Muscle of leg (tissue), 11 donors: ENCODE results near the gene ALX4. TPM values are rescaled to one million over a fixed set of nuclear protein-coding genes. Genes with fewer than 3 reads are reported as not detected.

Source experiments
- DNase-seq: peaks from one replicate; pipeline ENCODE4 v3.0.0; 2013
- H3K27ac ChIP-seq: one replicate; pipeline ENCODE4 v1.5.1; 2013; ENCODE audit warnings: mild to moderate bottlenecking, low read length, control low read depth
- H3K27me3 ChIP-seq: one replicate; pipeline ENCODE4 v1.6.1; 2013; ENCODE audit warnings: low read length; ENCODE audit not compliant: control insufficient read depth, insufficient read depth
- H3K36me3 ChIP-seq: one replicate; pipeline ENCODE4 v1.6.1; 2013; ENCODE audit warnings: low read length; ENCODE audit not compliant: control insufficient read depth, insufficient read depth
- H3K4me1 ChIP-seq: one replicate; pipeline ENCODE4 v1.6.1; 2013; ENCODE audit warnings: low read length; ENCODE audit not compliant: control insufficient read depth, insufficient read depth
- H3K4me3 ChIP-seq: one replicate; pipeline ENCODE4 v1.5.1; 2013; ENCODE audit warnings: low read length, control low read depth
- H3K9me3 ChIP-seq: replicated peaks from 2 replicates; pipeline ENCODE4 v1.6.1; 2013; ENCODE audit warnings: low read depth, low read length; ENCODE audit not compliant: control insufficient read depth
- WGBS: methylation state at CpG from one replicate; pipeline ENCODE4 v1.1.5; 2013; ENCODE audit warnings: missing lambda C conversion rate; ENCODE audit not compliant: insufficient coverage; 5-methylcytosine and 5-hydroxymethylcytosine counted together
- polyA plus RNA-seq, 8 donors: library from polyadenylated mRNA; unstranded; fragments of 120-200 nt; gene quantifications; one replicate each; pipeline versions ENCODE4 v1.2.1 to v1.2.3, GENCODE V29; 2013; ENCODE audit warnings: inconsistent platforms in 1 of 8, low replicate concordance in 1 of 8; ENCODE audit not compliant: insufficient read length in 8 of 8, insufficient read depth in 1 of 8
- total RNA-seq: library from RNA; stranded (reverse); fragments of 120-200 nt; gene quantifications from one replicate; pipeline ENCODE4 v1.2.4, GENCODE V29; 2013

The ALX4 gene
- total and polyA plus RNA-seq, 9 donors = 0.96 to 6.7 (median 3.7) TPM

DNA sequence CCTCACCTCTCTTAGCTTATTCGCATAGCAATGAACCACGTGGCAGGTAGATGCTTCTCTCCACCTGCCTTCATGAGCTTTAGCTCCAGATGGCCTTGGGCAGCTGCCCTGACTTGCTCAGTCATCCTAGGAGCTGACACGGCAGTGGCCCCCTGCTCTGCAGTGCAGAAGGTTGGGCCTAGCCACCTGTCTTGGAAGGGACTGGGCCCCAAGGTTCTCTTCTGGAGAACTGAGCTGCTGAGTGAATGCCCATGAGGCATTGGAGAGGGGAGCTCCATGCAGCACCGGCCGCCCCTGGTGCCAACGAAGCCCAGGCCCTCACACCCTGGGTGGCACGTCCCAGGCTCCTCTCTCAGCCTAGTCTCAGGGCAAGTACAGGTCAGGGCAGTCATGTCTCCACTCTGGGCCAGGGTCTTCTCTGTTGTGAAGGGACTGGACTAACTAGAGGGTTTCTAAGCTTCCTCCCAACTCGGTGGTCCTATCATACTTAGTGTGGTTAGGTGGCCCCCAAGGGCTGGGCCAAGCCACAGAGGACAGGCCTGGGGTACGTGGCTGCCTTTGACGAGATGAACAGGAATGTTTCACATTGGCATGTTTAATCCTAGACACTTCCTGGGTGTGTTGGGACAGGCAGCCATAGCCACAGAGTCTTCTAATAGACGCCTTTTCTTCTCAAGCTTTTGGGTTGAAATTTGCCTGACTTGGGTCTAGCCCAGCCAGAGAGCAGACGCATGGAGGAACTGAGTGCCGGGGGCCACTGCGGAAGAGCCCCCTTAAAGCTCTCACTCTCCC lies 47.9 kb downstream of the ALX4 start:
- WGBS = 90% methylated on average over 12 of the region's 14 CpGs
- DNase-seq = no peak
- Histone ChIP-seq H3K4me1 (peaks cover 31% of the 10 kb centered on the region), H3K36me3 (peaks cover 2% of the 10 kb centered on the region), H3K27ac (no peak overlapping the region), H3K27me3 (no peaks in the 10 kb centered on the region), H3K4me3 (no peak overlapping the region), H3K9me3 (no peaks in the 10 kb centered on the region)

DNA sequence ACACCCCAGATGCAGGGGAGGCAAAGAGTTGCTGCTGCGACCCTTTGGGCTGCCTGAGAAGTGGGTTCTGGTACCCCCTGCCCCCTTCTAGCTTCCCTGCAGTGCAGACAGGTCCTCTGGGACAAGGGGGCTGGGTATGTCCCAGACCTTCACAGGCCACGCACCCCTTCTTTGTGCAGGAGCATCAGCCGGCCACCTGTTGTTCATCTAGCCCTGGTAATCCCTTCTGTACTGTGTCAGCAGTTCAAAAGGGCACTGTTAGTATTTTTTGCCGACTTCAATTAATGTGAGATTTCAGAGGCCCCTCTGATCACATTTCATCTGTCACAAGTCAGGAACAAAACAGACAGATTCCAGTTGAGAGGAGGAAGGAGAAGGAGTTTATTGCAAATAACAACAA lies 49.9 kb downstream of the ALX4 start:
- H3K4me3 ChIP-seq = no peak overlapping the region
- 33% methylated on average over 1 of the region's 4 CpGs for WGBS

DNA sequence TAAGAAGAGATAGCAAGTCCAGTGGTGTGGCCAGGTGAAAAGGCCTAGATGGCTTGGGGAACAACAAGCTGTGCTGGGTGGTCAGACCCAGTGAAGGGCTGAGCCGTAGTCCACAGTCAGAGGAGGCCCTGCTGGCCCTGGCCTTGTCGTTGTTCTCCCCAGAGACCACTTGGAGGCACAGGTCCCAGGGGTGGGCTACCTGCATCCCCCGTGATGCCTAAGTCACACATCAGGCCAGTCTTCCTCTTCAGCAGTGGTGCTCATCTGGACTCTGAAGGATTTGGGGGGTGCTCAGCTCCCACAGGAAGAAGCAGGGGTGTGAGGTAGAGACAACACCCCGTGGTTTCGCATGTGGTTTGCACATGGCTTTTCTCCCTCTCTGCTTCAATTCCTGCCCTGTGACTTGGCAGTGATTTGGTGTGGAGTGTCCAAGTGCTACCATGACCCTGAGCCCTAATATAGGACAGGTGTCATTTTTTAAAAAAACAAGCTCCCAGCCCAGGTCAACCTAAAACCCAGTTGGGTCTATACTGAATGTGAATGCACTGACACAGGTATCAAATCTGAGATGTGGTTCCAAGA lies 51.0 kb downstream of the ALX4 start:
- H3K36me3 ChIP-seq = peaks cover 2% of the 10 kb centered on the region
- no peak overlapping the region for H3K4me3 ChIP-seq
- DNase-seq = no peak
- peaks cover 32% of the 10 kb centered on the region for H3K4me1 ChIP-seq
- 70% methylated on average over 3 of the region's 5 CpGs for WGBS
- H3K9me3 ChIP-seq = no peaks in the 10 kb centered on the region
- no peaks in the 10 kb centered on the region for H3K27me3 ChIP-seq
- H3K27ac ChIP-seq = no peak overlapping the region

More for the DNA sequence above, 49.9 kb downstream of the ALX4 start:
- peak; percentile 50 for DNase-seq
- H3K36me3 ChIP-seq = peaks cover 2% of the 10 kb centered on the region
- no peaks in the 10 kb centered on the region for H3K27me3 ChIP-seq
- peaks cover 32% of the 10 kb centered on the region for H3K4me1 ChIP-seq
- no peaks in the 10 kb centered on the region for H3K9me3 ChIP-seq
- H3K27ac ChIP-seq = peak overlapping the region; percentile 67

DNA sequence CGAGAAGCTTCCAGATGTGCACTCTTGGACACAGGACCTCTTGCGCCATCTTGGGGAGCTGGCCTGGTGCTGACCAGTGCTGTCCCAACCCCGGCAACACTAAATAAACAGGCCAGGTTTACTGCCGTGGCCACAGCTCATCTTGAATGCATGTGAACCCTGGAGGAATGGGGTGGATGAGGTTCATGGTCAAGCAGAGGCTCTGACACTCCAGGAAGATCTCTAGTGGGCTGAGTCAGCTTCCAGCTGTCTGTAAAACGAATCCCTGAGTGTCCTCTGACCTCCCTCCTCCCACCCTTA lies 51.8 kb downstream of the ALX4 start:
- Histone ChIP-seq H3K4me1 (peaks cover 32% of the 10 kb centered on the region), H3K27ac (no peak overlapping the region), H3K27me3 (no peaks in the 10 kb centered on the region), H3K36me3 (peaks cover 2% of the 10 kb centered on the region), H3K4me3 (no peak overlapping the region), H3K9me3 (peaks cover 1% of the 10 kb centered on the region)
- DNase-seq = no peak
- WGBS = 100% methylated on average over 1 of the region's 5 CpGs

DNA sequence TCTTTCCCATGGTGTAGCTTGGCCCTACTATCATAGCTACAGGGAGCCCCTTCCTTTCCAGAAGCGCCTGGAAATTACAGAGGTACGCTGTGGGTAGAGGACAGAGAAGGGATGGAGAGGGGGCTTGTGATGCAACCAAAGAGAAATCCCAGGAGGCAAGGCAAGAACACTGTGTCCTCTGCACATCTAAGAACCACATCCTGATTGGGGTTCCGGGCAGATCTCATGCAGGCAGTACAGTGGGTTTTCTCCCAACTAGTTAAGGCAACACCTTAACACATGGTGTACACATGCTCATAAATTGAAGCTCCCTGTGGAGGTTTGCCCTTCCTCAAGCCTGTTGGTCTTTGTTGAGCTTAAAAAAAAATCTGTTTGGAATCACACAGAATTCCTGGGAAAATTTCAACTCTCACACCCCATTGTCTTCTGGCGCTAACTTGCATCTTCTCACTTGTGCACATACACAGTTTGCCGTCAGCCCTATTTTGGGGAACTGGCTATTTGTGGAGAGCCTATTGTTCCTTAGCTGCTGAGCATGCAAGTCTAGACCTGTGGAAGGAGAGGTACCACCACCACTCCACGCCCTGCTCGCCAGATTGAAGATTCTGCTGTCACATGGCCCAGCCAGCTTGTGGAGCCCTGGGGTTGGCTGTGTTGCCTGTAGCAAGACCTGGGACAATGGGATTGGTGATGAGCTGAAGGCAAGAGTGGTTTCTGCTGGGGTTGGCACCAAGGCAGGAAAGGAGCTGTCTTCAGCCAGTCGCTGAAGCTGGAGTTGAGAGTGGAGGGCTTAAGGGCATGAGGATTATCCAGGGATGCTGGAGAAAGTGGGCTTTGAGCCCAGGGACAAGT lies 52.4 kb downstream of the ALX4 start:
- no peak for DNase-seq
- WGBS = 97% methylated on average over 3 of the region's 8 CpGs
- no peak overlapping the region for H3K27ac ChIP-seq
- H3K9me3 ChIP-seq = peaks cover 7% of the 10 kb centered on the region
- H3K36me3 ChIP-seq = peaks cover 2% of the 10 kb centered on the region
- no peaks in the 10 kb centered on the region for H3K27me3 ChIP-seq
- no peak overlapping the region for H3K4me3 ChIP-seq
- H3K4me1 ChIP-seq = peaks cover 32% of the 10 kb centered on the region

DNA sequence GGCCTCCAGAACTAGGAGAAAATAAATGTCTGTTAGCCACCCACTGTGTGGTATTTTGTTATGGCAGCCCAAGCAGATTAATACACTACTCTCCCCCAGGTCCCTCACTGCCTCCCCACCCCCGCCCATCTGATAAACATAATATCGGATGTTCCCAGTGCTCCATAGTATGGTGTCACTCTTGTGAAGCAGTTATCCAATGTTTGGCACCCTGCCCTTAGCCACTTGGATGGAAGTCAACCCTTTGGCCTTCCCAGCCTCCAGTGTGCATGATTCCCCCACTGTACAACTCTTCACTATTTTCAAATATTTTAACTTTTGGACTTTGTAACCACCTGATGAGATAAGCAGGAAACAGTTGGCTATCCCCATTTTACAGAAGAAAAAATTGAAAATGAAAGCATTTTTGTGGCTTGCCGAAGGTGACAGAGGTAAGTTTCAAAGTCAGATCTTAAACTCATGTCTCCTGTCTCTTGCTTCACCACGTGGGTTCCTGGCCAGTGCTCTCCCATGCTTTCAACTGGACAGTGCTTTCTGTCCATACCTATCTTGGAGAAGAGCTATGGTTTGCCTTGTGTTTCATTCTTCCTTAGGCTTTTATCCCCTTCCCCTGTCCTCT lies 53.2 kb downstream of the ALX4 start:
- Histone ChIP-seq H3K27me3 (no peaks in the 10 kb centered on the region), H3K27ac (no peak overlapping the region), H3K4me1 (peaks cover 32% of the 10 kb centered on the region), H3K36me3 (peaks cover 2% of the 10 kb centered on the region), H3K4me3 (no peak overlapping the region), H3K9me3 (peaks cover 14% of the 10 kb centered on the region)
- 71% methylated on average over 4 of the region's 4 CpGs for WGBS
- peak; percentile 48 for DNase-seq

DNA sequence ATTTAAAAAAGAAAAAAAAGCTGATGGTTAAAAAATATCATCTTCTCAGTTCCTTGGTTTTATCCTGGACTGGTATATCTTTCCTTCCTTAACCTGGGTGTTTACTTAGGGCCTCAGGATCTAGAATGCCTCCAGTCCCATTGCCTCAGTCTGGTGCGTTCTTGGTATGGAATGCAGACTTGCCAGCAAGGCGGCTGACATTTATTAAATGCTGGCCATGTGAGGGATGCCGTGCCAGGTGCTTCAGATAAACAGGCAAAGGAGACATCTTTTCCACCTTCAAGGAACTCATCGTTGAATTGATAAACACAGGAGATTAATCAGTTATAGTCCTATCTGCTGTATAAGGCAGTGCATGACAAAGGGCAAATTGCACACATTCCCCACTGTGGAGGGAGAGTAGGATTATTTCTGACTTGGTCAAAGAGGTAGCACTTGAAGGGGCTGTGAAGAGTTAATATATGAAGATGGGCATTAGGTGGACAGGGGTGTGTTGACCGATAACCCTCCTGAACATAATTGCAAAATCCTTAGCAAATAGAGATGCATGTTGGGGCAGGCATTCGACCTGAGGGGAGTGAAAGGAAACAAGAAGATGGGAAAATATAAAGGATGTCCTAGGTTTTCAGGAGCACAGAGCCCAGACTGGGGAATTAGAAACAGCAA lies 54.4 kb downstream of the ALX4 start:
- 91% methylated on average over 1 of the region's 6 CpGs for WGBS
- Histone ChIP-seq H3K27me3 (no peaks in the 10 kb centered on the region), H3K36me3 (peaks cover 4% of the 10 kb centered on the region), H3K4me1 (peaks cover 25% of the 10 kb centered on the region), H3K9me3 (peaks cover 14% of the 10 kb centered on the region), H3K4me3 (no peak overlapping the region), H3K27ac (no peak overlapping the region)
- DNase-seq = no peak

DNA sequence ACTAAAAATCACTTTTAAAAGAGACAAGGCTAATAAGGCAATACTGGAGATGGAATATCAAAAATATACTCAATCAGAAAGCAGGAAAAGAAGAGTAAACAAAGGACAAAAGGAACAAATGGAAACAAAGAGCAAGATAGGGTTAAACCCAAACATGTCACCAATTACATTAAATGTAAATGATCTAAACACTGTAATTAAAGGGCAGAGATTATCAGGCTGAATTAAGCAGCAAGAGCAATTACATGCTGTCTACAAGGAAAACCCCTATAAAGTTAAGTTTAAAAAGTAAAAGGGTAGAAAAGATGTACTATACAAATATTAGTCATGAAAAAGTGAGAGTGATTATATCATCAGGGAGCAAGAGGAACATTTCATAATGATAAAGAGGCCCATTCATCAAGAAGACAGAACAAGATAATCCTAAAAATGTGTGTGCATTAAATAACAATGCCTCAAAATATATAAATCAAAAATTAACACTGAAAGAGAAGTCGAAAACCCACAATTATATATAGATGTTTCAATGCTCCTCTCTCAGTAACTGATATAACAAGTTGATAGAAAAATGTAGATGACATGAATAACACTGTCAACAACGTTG lies 56.8 kb downstream of the ALX4 start:
- WGBS = no CpG with 5 or more reads among the region's 2 CpGs

DNA sequence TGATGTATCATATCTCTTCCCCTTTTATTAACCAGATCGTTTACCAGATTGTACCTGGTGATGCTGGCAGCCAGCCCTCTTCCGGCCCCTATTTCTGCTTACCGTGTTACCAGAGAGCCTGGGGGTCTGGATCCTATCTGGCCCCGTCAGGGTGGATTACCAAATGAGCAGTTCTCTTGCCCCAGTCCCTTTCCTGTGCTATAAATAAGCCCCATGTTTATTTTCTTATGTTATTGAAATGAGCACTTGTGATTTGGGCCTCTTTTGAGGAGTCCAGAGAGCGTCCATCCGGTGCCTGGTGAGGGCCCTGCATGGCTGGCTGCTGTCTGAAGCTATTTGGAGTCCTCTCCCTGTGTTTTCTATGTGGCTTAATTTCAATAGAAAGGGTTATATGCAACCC lies 59.5 kb downstream of the ALX4 start:
- WGBS = 68% methylated on average over 5 of the region's 6 CpGs
- Histone ChIP-seq H3K4me3 (no peak overlapping the region), H3K4me1 (peaks cover 19% of the 10 kb centered on the region), H3K27me3 (no peaks in the 10 kb centered on the region), H3K36me3 (peaks cover 6% of the 10 kb centered on the region), H3K9me3 (peaks cover 14% of the 10 kb centered on the region), H3K27ac (no peak overlapping the region)
- no peak for DNase-seq

More for the DNA sequence above, 56.8 kb downstream of the ALX4 start:
- no peak for DNase-seq
- Histone ChIP-seq H3K4me3 (no peak overlapping the region), H3K27ac (no peak overlapping the region), H3K4me1 (peaks cover 8% of the 10 kb centered on the region), H3K9me3 (peaks cover 14% of the 10 kb centered on the region), H3K27me3 (no peaks in the 10 kb centered on the region), H3K36me3 (peaks cover 6% of the 10 kb centered on the region)
